HG03558 (cell line): ENCODE results near the gene POLR2L.

ENCODE experiments used
- ATAC-seq: cut with Tn5 transposase; IDR thresholded peaks from one replicate; pipeline ENCODE4 v1.9.1; 2021; ENCODE audit warnings: moderate number of reproducible peaks; ENCODE audit not compliant: unreplicated experiment; ENCODE audit errors: extremely low read depth

The POLR2L gene

GRCh38 chr11:856397-856796, 14.1 kb upstream of the POLR2L start:
- ATAC-seq, result no peak

GRCh38 chr11:855796-856195, 13.5 kb upstream of the POLR2L start:
- no peak for ATAC-seq

- ATAC-seq, result no peak
Measured at GRCh38 chr11:855330-855674, 13.0 kb upstream of the POLR2L start.

GRCh38 chr11:854601-855329, 12.4 kb upstream of the POLR2L start:
- no peak for ATAC-seq

- no peak for ATAC-seq
Measured at GRCh38 chr11:853682-854448, 11.5 kb upstream of the POLR2L start.

GRCh38 chr11:852762-853161, 10.4 kb upstream of the POLR2L start:
- no peak for ATAC-seq

GRCh38 chr11:850775-851763, 8.7 kb upstream of the POLR2L start:
- ATAC-seq, result no peak

- ATAC-seq, result no peak
Measured at GRCh38 chr11:849951-850774, 7.8 kb upstream of the POLR2L start.

- no peak for ATAC-seq
Measured at GRCh38 chr11:849104-849824, 6.9 kb upstream of the POLR2L start.

GRCh38 chr11:848380-848931, 6.1 kb upstream of the POLR2L start:
- no peak for ATAC-seq

- ATAC-seq, result no peak
Measured at GRCh38 chr11:847876-848275, 5.5 kb upstream of the POLR2L start.

- ATAC-seq, result no peak
Measured at GRCh38 chr11:846496-847098, 4.3 kb upstream of the POLR2L start.

GRCh38 chr11:845872-846495, 3.7 kb upstream of the POLR2L start:
- no peak for ATAC-seq

- no peak for ATAC-seq
Measured at GRCh38 chr11:844693-845644, 2.6 kb upstream of the POLR2L start.

- ATAC-seq, result no peak
Measured at GRCh38 chr11:843818-844692, 1.7 kb upstream of the POLR2L start.

- no peak for ATAC-seq
Measured at GRCh38 chr11:843086-843734, 881 bp upstream of the POLR2L start.
